ENCODE results near the gene SCARF2.

DNA sequence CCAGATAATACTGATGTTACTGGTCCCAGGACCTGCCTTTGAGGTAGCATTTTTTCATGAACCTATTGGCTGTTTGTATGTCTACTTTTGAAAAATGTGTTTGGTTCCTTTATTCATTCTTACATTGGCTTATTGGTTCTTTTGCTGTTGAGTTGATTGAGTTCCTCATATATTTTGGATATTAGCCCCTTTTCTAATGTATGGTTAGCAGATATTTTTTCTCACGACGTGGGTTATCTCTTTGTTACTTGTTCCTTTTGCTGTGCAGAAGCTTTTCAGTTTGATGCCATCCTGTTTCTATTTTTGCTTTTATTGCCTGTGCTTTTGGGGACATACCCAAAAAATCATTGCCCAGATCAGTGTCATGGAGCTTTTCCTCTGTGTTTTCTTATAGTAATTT, 53.5 kb downstream of the SCARF2 start:
- TF ChIP-seq, protein P1, sequence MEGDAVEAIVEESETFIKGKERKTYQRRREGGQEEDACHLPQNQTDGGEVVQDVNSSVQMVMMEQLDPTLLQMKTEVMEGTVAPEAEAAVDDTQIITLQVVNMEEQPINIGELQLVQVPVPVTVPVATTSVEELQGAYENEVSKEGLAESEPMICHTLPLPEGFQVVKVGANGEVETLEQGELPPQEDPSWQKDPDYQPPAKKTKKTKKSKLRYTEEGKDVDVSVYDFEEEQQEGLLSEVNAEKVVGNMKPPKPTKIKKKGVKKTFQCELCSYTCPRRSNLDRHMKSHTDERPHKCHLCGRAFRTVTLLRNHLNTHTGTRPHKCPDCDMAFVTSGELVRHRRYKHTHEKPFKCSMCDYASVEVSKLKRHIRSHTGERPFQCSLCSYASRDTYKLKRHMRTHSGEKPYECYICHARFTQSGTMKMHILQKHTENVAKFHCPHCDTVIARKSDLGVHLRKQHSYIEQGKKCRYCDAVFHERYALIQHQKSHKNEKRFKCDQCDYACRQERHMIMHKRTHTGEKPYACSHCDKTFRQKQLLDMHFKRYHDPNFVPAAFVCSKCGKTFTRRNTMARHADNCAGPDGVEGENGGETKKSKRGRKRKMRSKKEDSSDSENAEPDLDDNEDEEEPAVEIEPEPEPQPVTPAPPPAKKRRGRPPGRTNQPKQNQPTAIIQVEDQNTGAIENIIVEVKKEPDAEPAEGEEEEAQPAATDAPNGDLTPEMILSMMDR (IDR thresholded peaks at IDR 0.05), result no peak
- TF ChIP-seq POLR2AphosphoS5 (IDR thresholded peaks at IDR 0.05) (no peak), POLR2A (IDR thresholded peaks at IDR 0.05) (no peak)
